IMR-90 (cell line): ENCODE measurements around the gene MAP2. TPM values are rescaled to one million over a fixed set of nuclear protein-coding genes. Genes with fewer than 3 reads are reported as not detected.

ENCODE experiments used
- ATAC-seq: fragments of 200-7000 bp; cut with Tn5 transposase; 2 replicates; pipeline ENCODE4 v1.9.1; 2020; ENCODE audit warnings: low read depth, mild to moderate bottlenecking, moderate library complexity
- BruUV-seq: library from RNA; stranded (reverse); fragments of 400-500 nt; replicated peaks from 2 replicates; lab custom pipeline; 2021; lab: Mats Ljungman, UMichigan
- CTCF ChIA-PET: fragments of 300-600 bp; formaldehyde crosslinking; extraction: SDS; loops from one replicate; lab custom pipeline; 2021; ENCODE audit warnings: antibody characterized with exemption; lab: Yijun Ruan, JAX
- POLR2A ChIA-PET: fragments of 300-600 bp; sonication (Branson Sonifier 250); formaldehyde crosslinking; loops from one replicate; lab custom pipeline; 2022; ENCODE audit warnings: antibody characterized with exemption; ENCODE audit not compliant: unreplicated experiment; lab: Charles Lee
- DNase-seq: peaks from one replicate; pipeline ENCODE4 v3.0.0; 2013
- H2AFZ ChIP-seq: replicated peaks from 2 replicates; pipeline ENCODE3; 2013; ENCODE audit warnings: low read length, mild to moderate bottlenecking; ENCODE audit not compliant: poor library complexity
- H2AK5ac ChIP-seq: 2 replicates; pipeline ENCODE4 v1.6.1; 2013; ENCODE audit warnings: low read depth, low read length, inconsistent platforms
- H2AK9ac ChIP-seq: replicated peaks from 2 replicates; pipeline ENCODE3; 2013; ENCODE audit warnings: mild to moderate bottlenecking, low read depth, low read length, moderate library complexity; ENCODE audit not compliant: poor library complexity
- H2BK120ac ChIP-seq: 2 replicates; pipeline ENCODE4 v1.6.1; 2013; ENCODE audit warnings: low read depth, low read length, inconsistent platforms
- H2BK15ac ChIP-seq: 3 replicates; pipeline ENCODE4 v1.6.1; 2013; ENCODE audit warnings: low read depth, low read length, inconsistent platforms
- H2BK20ac ChIP-seq: 2 replicates; pipeline ENCODE4 v1.6.1; 2013; ENCODE audit warnings: low read depth, mild to moderate bottlenecking, inconsistent platforms, low read length, moderate library complexity
- H2BK5ac ChIP-seq: 2 replicates; pipeline ENCODE4 v1.6.1; 2013; ENCODE audit warnings: mild to moderate bottlenecking, low read depth, low read length, inconsistent platforms; ENCODE audit not compliant: poor library complexity, severe bottlenecking
- H3K14ac ChIP-seq: replicated peaks from 2 replicates; pipeline ENCODE4 v1.6.1; 2013; ENCODE audit warnings: low read depth, low read length, inconsistent platforms
- H3K18ac ChIP-seq: 2 replicates; pipeline ENCODE4 v1.6.1; 2013; ENCODE audit warnings: low read depth, low read length, control low read depth
- H3K23ac ChIP-seq: 2 replicates; pipeline ENCODE4 v1.6.1; 2013; ENCODE audit warnings: low read depth, low read length, inconsistent platforms
- H3K27ac ChIP-seq: 2 replicates; pipeline ENCODE4 v1.5.1; 2013; ENCODE audit warnings: mild to moderate bottlenecking, control low read depth, low read length; ENCODE audit not compliant: insufficient read depth
- H3K27me3 ChIP-seq: 2 replicates; pipeline ENCODE4 v1.6.1; 2013; ENCODE audit warnings: low read length; ENCODE audit not compliant: control insufficient read depth, insufficient read depth
- H3K36me3 ChIP-seq: 2 replicates; pipeline ENCODE4 v1.6.1; 2013; ENCODE audit warnings: low read length, mixed read lengths; ENCODE audit not compliant: control insufficient read depth, insufficient read depth
- H3K4ac ChIP-seq: 2 replicates; pipeline ENCODE4 v1.6.1; 2013; ENCODE audit warnings: low read depth, low read length, inconsistent platforms
- H3K4me1 ChIP-seq: 2 replicates; pipeline ENCODE4 v1.6.1; 2013; ENCODE audit warnings: low read length, mixed read lengths; ENCODE audit not compliant: control insufficient read depth, insufficient read depth
- H3K4me2 ChIP-seq: 2 replicates; pipeline ENCODE4 v1.6.1; 2013; ENCODE audit warnings: low read depth, mild to moderate bottlenecking, control low read depth, low read length, moderate library complexity
- H3K4me3 ChIP-seq: 2 replicates; pipeline ENCODE4 v1.5.1; 2013; ENCODE audit warnings: low read depth, mild to moderate bottlenecking, control low read depth, low read length, moderate library complexity; ENCODE audit not compliant: insufficient read depth
- H3K56ac ChIP-seq: 2 replicates; pipeline ENCODE4 v1.6.1; 2013; ENCODE audit warnings: low read length, inconsistent platforms; ENCODE audit not compliant: insufficient read depth; ENCODE audit errors: extremely low read depth
- H3K79me1 ChIP-seq, 2 experiments: 2 replicates each; pipeline ENCODE4 v1.6.1; 2013; ENCODE audit warnings: low read length in 2 of 2, inconsistent platforms in 1 of 2, low read depth in 1 of 2
- H3K9ac ChIP-seq: 2 replicates; pipeline ENCODE4 v1.6.1; 2013; ENCODE audit warnings: low read depth, low read length, control low read depth
- H3K9me1 ChIP-seq: 2 replicates; pipeline ENCODE4 v1.6.1; 2013; ENCODE audit warnings: low read length, inconsistent platforms; ENCODE audit not compliant: insufficient read depth
- H3K9me3 ChIP-seq: 2 replicates; pipeline ENCODE4 v1.6.1; 2013; ENCODE audit warnings: low read length; ENCODE audit not compliant: control insufficient read depth, insufficient read depth
- H4K20me1 ChIP-seq: 2 replicates; pipeline ENCODE4 v1.6.1; 2013; ENCODE audit warnings: low read length, inconsistent platforms; ENCODE audit not compliant: insufficient read depth
- H4K5ac ChIP-seq: 2 replicates; pipeline ENCODE4 v1.6.1; 2013; ENCODE audit warnings: mild to moderate bottlenecking, low read depth, low read length, control low read depth
- H4K8ac ChIP-seq, 2 experiments: 2 replicates each; pipeline ENCODE4 v1.6.1; 2013; ENCODE audit warnings: low read depth in 2 of 2, low read length in 2 of 2, control low read depth in 1 of 2, inconsistent platforms in 1 of 2
- H4K91ac ChIP-seq: 2 replicates; pipeline ENCODE4 v1.6.1; 2013; ENCODE audit warnings: low read depth, low read length, inconsistent platforms; ENCODE audit not compliant: insufficient read depth
- BHLHE40 ChIP-seq: fragments of 150-350 bp; IDR thresholded peaks from 2 replicates; pipeline ENCODE4 v1.6.1; 2016; ENCODE audit warnings: mild to moderate bottlenecking, low read depth, low read length
- CEBPB ChIP-seq: IDR thresholded peaks from 2 replicates; pipeline ENCODE4 v1.6.1; 2012; ENCODE audit warnings: low read depth, low read length, improper control_type of control experiment
- CHD1 ChIP-seq: IDR thresholded peaks from 2 replicates; pipeline ENCODE4 v1.6.1; 2012; ENCODE audit warnings: low read depth, low read length, improper control_type of control experiment
- FOS ChIP-seq: fragments of 150-350 bp; IDR thresholded peaks from 2 replicates; pipeline ENCODE4 v1.6.1; 2016; ENCODE audit warnings: low read depth, low read length
- MAFK ChIP-seq: IDR thresholded peaks from 2 replicates; pipeline ENCODE4 v1.6.1; 2012; ENCODE audit warnings: low read depth, low read length, improper control_type of control experiment
- MAZ ChIP-seq: IDR thresholded peaks from 2 replicates; pipeline ENCODE4 v1.6.1; 2012; ENCODE audit warnings: low read depth, mild to moderate bottlenecking, low read length, improper control_type of control experiment, moderate library complexity, borderline replicate concordance
- MXI1 ChIP-seq: IDR thresholded peaks from 2 replicates; pipeline ENCODE4 v1.6.1; 2012; ENCODE audit warnings: low read depth, mild to moderate bottlenecking, low read length, moderate library complexity, borderline replicate concordance
- NFE2L2 ChIP-seq: fragments of 150-350 bp; IDR thresholded peaks from 2 replicates; pipeline ENCODE4 v1.6.1; 2016; ENCODE audit warnings: low read depth, mild to moderate bottlenecking, low read length
- POLR2A ChIP-seq: IDR thresholded peaks from 2 replicates; pipeline ENCODE4 v1.6.1; 2012; ENCODE audit warnings: mild to moderate bottlenecking, low read depth, low read length
- RAD21 ChIP-seq: IDR thresholded peaks from 2 replicates; pipeline ENCODE4 v1.6.1; 2012; ENCODE audit warnings: low read length, improper control_type of control experiment
- RCOR1 ChIP-seq: IDR thresholded peaks from 2 replicates; pipeline ENCODE4 v1.6.1; 2012; ENCODE audit warnings: mild to moderate bottlenecking, low read length, improper control_type of control experiment; ENCODE audit not compliant: insufficient replicate concordance
- RFX5 ChIP-seq: IDR thresholded peaks from 2 replicates; pipeline ENCODE4 v1.8.0; 2012; ENCODE audit warnings: low read depth, mild to moderate bottlenecking, low read length, moderate library complexity
- SMC3 ChIP-seq: fragments of 150-350 bp; IDR thresholded peaks from 2 replicates; pipeline ENCODE4 v1.6.1; 2016; ENCODE audit warnings: low read depth, mild to moderate bottlenecking, antibody characterized with exemption, low read length, moderate library complexity
- WGBS, 2 experiments: methylation state at CpG; one replicate each; pipeline versions ENCODE4 v1.1.5 to v1.1.7; 2013; ENCODE audit warnings: missing lambda C conversion rate in 2 of 2; ENCODE audit not compliant: insufficient read length in 1 of 2; ENCODE audit errors: extremely low coverage in 2 of 2; 5-methylcytosine and 5-hydroxymethylcytosine counted together
- dilution Hi-C: fragments of 300-500 bp; cut with HindIII; formaldehyde crosslinking; loops from one replicate; pipeline ENCODE4 v1.14.3; 2018; ENCODE audit warnings: low sequenced_read_pairs; ENCODE audit not compliant: unreplicated experiment
- in situ Hi-C: fragments of 300-500 bp; cut with MboI; formaldehyde crosslinking; loops from 3 replicates; pipeline ENCODE4 v1.14.3; 2019; ENCODE audit warnings: low sequenced_read_pairs, inconsistent platforms, mixed read lengths
- intact Hi-C: fragments of 100-400 bp; cut with micrococcal nuclease; formaldehyde crosslinking; loops from 2 replicates; pipeline ENCODE4 v1.10.0; 2022
- polyA plus RNA-seq, 3 experiments: library from polyadenylated mRNA; depleted of rRNA; stranded (reverse); fragments of >200 nt; gene quantifications; 2 replicates each; pipeline ENCODE4 v1.2.3, GENCODE V29; 2012; ENCODE audit warnings: low replicate concordance in 1 of 3
- total RNA-seq: library from RNA; depleted of rRNA; stranded (reverse); fragments of >200 nt; gene quantifications from 2 replicates; pipeline ENCODE4 v1.2.3, GENCODE V29; 2012
- TF ChIP-seq, protein P1 (sequence below): fragments of 150-350 bp; IDR thresholded peaks from 2 replicates; pipeline ENCODE4 v1.6.1; 2016; ENCODE audit warnings: low read depth, mild to moderate bottlenecking, low read length, moderate library complexity, borderline replicate concordance

Gene MAP2
- total and polyA plus RNA-seq, 2 of the 4 experiments (the other 2 are of a cell fraction): 0.29 to 0.36 TPM

DNA sequence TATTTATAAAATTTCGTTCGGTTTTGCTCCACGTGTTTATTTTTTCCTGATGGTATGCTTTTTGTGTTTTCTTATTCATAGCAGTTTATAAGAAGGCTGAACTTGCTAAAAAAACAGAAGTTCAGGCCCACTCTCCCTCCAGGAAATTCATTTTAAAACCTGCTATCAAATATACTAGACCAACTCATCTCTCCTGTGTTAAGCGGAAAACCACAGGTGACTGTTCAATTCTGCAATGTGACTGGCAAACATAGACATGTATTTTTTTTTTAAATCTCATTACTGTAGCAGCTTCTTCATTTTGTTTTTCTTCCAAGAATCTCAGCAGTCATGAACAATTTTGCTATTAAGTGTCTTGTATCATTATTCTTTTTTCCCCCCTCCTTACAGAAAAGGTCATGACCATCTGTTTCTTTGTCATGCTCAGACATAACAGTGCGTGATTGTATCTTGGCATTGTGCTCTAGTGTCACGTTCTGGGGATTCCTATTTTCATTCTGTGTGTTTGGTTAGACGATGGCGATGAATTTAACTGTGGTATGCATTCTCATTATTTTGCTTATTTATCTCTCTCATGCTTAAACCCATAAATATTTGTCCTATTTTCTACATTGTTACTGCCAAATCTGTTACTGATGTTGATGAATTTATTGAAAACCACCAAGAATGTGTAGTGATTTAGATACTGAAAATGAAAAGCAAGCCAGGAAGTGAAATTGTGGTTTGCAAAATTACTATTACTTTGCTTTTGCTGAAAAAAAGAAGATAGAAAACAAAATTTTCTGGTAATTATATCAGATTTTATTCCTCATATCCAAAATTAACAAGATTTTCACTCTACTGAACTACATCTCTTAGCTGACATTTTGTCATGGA, 273.2 kb downstream of the MAP2 start:
- no peak overlapping the region for H3K14ac ChIP-seq
- no peak overlapping the region for H4K91ac ChIP-seq
- no peak for TF ChIP-seq SMC3
- TF ChIP-seq RAD21: no peak
- no peak for TF ChIP-seq POLR2A
- no peak for TF ChIP-seq CHD1
- no peak for TF ChIP-seq CEBPB
- TF ChIP-seq, protein P1, sequence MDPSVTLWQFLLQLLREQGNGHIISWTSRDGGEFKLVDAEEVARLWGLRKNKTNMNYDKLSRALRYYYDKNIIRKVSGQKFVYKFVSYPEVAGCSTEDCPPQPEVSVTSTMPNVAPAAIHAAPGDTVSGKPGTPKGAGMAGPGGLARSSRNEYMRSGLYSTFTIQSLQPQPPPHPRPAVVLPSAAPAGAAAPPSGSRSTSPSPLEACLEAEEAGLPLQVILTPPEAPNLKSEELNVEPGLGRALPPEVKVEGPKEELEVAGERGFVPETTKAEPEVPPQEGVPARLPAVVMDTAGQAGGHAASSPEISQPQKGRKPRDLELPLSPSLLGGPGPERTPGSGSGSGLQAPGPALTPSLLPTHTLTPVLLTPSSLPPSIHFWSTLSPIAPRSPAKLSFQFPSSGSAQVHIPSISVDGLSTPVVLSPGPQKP: no peak
- TF ChIP-seq MAZ: no peak
- TF ChIP-seq MXI1: no peak
- no peak for TF ChIP-seq BHLHE40
- TF ChIP-seq RFX5: no peak
- TF ChIP-seq MAFK: no peak
- no peak for TF ChIP-seq NFE2L2
- no peak for TF ChIP-seq FOS
- TF ChIP-seq RCOR1: no peak
- no peak overlapping the region for H3K56ac ChIP-seq
- no peak overlapping the region for H3K9ac ChIP-seq
- no peak overlapping the region for H3K18ac ChIP-seq
- H3K9me3 ChIP-seq: no peaks in the 10 kb centered on the region
- ChIA-PET POLR2A (no interaction called here), CTCF (no interaction called here)
- no peak overlapping the region for H3K4me2 ChIP-seq
- H2AK5ac ChIP-seq: no peak overlapping the region
- no peaks in the 10 kb centered on the region for H3K4me1 ChIP-seq
- H2BK20ac ChIP-seq: no peak overlapping the region
- ATAC-seq: no peak
- H4K20me1 ChIP-seq: no peaks in the 10 kb centered on the region
- no peak overlapping the region for H3K27ac ChIP-seq
- dilution Hi-C loops: no loop called here
- no peaks in the 10 kb centered on the region for H3K27me3 ChIP-seq
- no peaks in the 10 kb centered on the region for H3K9me1 ChIP-seq
- no peak overlapping the region for H3K4ac ChIP-seq
- no peaks in the 10 kb centered on the region for H3K79me1 ChIP-seq
- H4K8ac ChIP-seq: no peak overlapping the region
- H3K23ac ChIP-seq: no peak overlapping the region
- no peak overlapping the region for H2BK120ac ChIP-seq
- no CpG with 5 or more reads among the region's 8 CpGs for WGBS, 2 experiments
- H2BK15ac ChIP-seq: no peak overlapping the region
- no peak for DNase-seq
- H3K36me3 ChIP-seq: no peaks in the 10 kb centered on the region
- no TSS peak for BruUV-seq
- no peak overlapping the region for H2AK9ac ChIP-seq
- no peak overlapping the region for H3K4me3 ChIP-seq
- intact Hi-C loops: no loop called here
- no peak overlapping the region for H2AFZ ChIP-seq
- in situ Hi-C loops: no loop called here
- no peak overlapping the region for H2BK5ac ChIP-seq
- H4K5ac ChIP-seq: no peak overlapping the region
